GM12801 (cell line): ENCODE measurements around the gene PDZD7.

ENCODE experiments used
- TF ChIP-seq, protein P1 (sequence below): IDR thresholded peaks from one replicate; pipeline ENCODE4 v1.5.1; 2011; ENCODE audit warnings: control low read depth; ENCODE audit not compliant: insufficient read length; ENCODE audit errors: extremely low read depth

PDZD7 gene

DNA sequence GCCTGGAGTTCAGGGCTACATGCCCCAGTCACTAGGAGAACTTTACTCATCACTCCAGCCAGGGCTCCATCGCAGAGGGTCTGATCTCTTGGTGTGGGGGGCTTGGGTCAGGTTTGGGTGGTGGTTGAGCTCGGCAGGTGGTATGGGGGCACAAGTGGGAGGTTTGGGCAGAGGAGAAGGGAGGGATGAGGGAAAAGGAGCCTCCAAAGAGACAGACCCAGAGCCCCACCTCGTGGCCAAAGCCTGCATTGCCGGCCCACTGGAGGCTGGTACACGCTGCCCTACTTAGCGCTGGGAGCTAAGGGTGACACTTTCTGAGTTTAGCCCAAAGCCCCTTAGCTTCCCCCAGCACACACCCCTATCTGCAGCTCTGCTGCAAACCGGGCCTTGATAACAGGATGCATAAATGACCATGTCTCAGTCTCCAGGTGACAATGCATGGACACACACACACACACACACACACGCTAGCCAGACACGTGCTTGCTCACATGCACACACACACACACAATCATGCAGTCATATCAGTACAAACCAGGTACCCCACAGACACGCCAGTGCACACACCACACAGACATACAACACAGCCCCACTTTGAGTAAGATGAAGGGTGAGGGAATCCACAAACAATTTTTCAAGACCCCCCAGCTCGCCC, 16.6 kb downstream of the PDZD7 start:
- TF ChIP-seq, protein P1, sequence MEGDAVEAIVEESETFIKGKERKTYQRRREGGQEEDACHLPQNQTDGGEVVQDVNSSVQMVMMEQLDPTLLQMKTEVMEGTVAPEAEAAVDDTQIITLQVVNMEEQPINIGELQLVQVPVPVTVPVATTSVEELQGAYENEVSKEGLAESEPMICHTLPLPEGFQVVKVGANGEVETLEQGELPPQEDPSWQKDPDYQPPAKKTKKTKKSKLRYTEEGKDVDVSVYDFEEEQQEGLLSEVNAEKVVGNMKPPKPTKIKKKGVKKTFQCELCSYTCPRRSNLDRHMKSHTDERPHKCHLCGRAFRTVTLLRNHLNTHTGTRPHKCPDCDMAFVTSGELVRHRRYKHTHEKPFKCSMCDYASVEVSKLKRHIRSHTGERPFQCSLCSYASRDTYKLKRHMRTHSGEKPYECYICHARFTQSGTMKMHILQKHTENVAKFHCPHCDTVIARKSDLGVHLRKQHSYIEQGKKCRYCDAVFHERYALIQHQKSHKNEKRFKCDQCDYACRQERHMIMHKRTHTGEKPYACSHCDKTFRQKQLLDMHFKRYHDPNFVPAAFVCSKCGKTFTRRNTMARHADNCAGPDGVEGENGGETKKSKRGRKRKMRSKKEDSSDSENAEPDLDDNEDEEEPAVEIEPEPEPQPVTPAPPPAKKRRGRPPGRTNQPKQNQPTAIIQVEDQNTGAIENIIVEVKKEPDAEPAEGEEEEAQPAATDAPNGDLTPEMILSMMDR = peak; percentile 51

DNA sequence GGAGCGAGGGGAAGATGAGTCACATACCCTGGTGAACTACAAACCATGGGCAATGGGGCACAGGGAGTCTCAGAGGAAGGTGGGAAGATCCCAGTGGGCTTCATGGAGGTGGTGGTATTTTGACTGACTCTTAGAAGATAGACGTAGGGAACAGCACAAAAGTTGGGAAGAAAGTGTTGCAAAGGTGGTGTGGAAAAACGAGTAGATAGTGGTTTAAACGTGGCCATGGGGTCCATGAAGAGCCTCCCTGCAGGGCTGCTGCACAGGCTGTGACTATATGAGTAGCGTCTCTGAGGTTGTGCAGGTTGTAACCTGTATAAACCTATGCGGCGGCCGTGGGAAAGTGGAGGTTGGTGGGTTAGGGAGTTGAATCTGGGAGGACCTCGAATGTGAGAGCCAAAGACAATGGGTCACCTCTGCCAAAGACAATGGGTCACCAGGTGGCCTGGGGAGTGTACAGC, 17.5 kb downstream of the PDZD7 start:
- TF ChIP-seq, protein P1 = no peak

DNA sequence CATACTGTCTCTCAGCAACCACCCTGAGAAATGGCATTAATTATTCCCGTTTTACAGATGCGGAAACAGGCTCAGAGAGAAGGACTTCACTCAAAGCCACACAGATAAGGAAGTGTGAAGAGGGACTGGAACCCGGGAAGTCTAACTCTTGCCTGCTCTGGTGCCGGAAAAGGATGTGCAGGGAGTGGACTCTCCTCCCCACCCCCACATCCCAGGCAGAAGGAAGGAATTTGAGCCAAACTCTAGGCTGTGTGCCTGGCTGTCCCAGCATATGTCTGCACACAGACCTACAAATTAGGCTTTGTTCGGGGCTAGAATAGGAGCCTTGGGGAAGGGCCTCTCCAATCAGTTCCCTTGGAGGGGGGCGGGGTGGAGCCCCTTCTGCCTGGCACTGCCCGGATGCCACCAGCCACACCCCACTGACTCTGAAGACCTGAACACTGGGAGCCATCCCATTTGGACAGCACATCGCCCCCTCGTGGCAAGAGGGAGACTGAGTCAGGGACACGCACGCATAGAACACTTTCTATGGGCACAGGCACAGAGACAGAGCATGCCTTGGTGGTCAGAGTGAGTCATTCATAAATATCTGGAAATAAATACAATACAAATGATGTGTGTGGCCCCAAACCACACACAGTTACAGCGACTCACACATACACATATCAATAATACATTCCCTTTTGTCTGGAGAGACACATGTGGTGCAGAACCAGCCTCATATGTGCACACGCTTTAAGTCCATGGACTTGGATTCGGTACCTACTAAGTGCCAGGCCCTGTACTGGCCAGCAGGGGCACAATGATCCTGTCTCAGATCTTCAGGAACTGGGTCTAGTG, 18.2 kb downstream of the PDZD7 start:
- TF ChIP-seq, protein P1 = peak; percentile 1

DNA sequence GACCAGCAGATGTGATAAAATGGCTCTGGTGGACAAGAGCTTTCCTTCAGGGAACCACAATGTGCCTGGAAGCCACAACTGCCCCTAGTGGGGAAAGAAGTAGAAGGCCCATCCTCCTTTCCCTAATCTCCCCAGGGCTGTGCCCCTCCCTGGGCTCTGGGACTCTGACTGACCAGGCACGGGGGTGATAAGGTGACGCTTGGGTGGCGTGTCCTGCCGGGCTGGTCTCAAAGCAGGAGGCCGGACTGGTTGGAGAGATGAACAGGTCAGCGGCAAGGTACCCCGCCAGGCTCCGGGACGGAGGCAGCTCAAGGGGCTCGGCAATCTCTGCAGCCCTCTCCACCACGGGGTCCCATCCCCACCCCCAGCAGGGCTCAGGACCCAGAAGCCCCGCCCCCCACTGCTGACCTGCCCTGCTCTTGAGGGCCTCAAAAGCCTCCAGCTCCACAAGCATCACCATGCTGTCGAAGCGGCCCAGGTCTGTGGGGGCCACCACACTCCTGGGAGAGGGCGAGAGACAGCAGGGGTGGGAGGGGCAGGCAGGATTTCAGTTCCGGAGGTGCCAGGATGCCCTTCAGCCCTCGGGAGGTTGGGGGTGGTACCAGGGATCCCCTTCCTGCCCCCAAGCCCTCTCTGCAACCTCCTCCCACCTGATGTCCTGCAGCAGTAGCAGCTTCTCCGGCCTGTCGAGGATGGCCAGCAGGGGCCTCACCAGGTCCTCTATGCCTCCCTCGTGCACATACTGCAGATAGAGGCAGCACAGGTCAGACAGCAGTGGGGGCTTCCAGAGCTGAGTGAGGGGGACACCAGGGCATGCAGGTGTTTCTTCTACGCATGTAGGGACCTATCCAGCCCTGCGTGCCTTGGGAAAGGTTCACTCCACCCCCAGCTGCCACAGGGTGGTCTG, 19.2 kb downstream of the PDZD7 start:
- TF ChIP-seq, protein P1 = no peak

DNA sequence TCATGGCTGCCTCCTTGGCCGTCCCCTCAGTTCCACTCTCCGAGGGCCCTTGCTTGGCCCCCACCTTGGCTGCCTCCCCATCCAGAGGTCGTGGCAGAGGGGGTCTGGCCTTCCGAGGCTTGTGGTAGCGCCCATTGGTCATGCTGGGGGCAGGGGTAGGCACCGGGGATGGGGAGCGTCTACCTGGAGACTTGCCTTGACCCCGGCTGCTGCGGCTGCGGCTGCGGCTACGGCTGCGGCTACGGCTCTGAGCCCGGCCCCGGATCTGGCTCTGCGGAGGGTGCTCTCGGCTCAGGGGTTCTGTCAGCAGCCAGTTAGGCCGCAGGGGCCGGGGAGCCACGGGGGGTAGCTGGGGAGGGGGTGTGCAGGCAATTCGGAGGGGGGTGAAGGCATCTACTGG, 20.6 kb downstream of the PDZD7 start:
- TF ChIP-seq, protein P1 = no peak

DNA sequence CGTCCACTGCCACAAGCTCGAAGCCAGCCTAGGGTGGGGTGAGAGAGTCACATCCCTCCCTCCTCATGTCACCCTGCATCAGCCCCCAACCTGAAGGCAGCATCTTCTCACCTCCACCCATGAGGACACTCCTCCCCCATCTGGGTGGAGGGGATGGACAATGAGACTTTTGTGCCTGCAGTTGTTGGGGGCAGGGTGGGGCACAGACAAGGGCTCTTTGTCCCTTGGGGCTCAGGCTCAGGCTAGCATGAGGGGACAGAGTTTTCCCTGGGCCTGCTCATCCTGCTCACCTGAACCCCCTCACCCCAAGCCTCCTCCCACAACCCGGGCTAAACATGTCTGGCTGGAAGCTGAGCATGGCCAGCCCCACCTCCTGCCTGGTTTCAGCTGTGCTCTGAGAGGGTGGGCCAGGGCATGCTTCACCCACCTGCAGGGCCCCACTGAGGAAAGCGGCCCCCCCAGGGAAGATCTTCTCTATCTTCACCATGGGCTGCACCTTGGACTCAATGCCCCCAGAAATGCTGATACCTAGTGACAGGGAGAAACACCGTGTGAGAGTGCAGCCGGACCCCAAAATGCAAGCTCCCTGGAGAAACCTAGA, 22.0 kb downstream of the PDZD7 start:
- TF ChIP-seq, protein P1 = no peak
